PC-9 (cell line): ENCODE results near the gene LIMA1. TPM values are rescaled to one million over a fixed set of nuclear protein-coding genes. Genes with fewer than 3 reads are reported as not detected.

Source experiments
- BruUV-seq: library from RNA; stranded (reverse); fragments of 400-500 nt; replicated peaks from 2 replicates; lab custom pipeline; 2021; lab: Mats Ljungman, UMichigan
- CTCF ChIA-PET: fragments of 300-600 bp; sonication (Branson Sonifier 250); formaldehyde crosslinking; loops from one replicate; lab custom pipeline; 2022; ENCODE audit warnings: antibody characterized with exemption; lab: Charles Lee
- POLR2A ChIA-PET: fragments of 300-600 bp; sonication (Branson Sonifier 250); formaldehyde crosslinking; loops from one replicate; lab custom pipeline; 2022; ENCODE audit warnings: antibody characterized with exemption; ENCODE audit not compliant: unreplicated experiment; lab: Charles Lee
- DNase-seq, 2 experiments: peaks; one replicate each; pipeline versions ENCODE4 v3.0.0 to v3.0.0-alpha.2; 2015 to 2022; ENCODE audit warnings: mixed read lengths in 1 of 2
- H2AFZ ChIP-seq: fragments of 200-600 bp; sonication (generic); 2 replicates; pipeline ENCODE4 v1.8.1; 2017; ENCODE audit warnings: antibody characterized with exemption
- H3F3A ChIP-seq: fragments of 200-600 bp; sonication (generic); 2 replicates; pipeline ENCODE4 v1.8.1; 2017; ENCODE audit warnings: antibody characterized with exemption, mild to moderate bottlenecking, low read depth; ENCODE audit not compliant: insufficient read depth
- H3K27ac ChIP-seq: fragments of 200-600 bp; sonication (generic); 2 replicates; pipeline ENCODE4 v1.6.1; 2016; ENCODE audit warnings: mixed run types
- H3K27me3 ChIP-seq: fragments of 200-600 bp; sonication (generic); 2 replicates; pipeline ENCODE4 v1.6.1; 2016; ENCODE audit warnings: low read depth, mixed run types; ENCODE audit not compliant: insufficient read depth
- H3K36me3 ChIP-seq: fragments of 200-600 bp; sonication (generic); 2 replicates; pipeline ENCODE4 v1.6.1; 2016; ENCODE audit warnings: low read depth, mixed run types
- H3K4me1 ChIP-seq: fragments of 200-600 bp; sonication (generic); replicated peaks from 2 replicates; pipeline ENCODE4 v1.6.1; 2016; ENCODE audit warnings: mixed run types; ENCODE audit not compliant: insufficient read depth
- H3K4me2 ChIP-seq: fragments of 200-600 bp; sonication (generic); 2 replicates; pipeline ENCODE4 v1.6.1; 2017; ENCODE audit warnings: mixed run types
- H3K4me3 ChIP-seq: fragments of 200-600 bp; sonication (generic); 2 replicates; pipeline ENCODE4 v1.6.1; 2016; ENCODE audit warnings: mixed run types
- H3K79me2 ChIP-seq: fragments of 200-600 bp; sonication (generic); 2 replicates; pipeline ENCODE4 v1.6.1; 2017; ENCODE audit warnings: low read depth, mixed run types
- H3K9me2 ChIP-seq: fragments of 200-600 bp; sonication (generic); 2 replicates; pipeline ENCODE4 v1.8.1; 2017; ENCODE audit warnings: mild to moderate bottlenecking; ENCODE audit not compliant: insufficient read depth
- H3K9me3 ChIP-seq: fragments of 200-600 bp; sonication (generic); 2 replicates; pipeline ENCODE4 v1.8.1; 2016; ENCODE audit warnings: low read depth; ENCODE audit not compliant: insufficient read depth
- H4K20me1 ChIP-seq: fragments of 200-600 bp; sonication (generic); 2 replicates; pipeline ENCODE4 v1.8.1; 2017; ENCODE audit not compliant: insufficient read depth
- CTCF ChIP-seq: fragments of 200-600 bp; sonication (generic); conservative IDR thresholded peaks from 2 replicates; pipeline ENCODE4 v1.6.1; 2017; ENCODE audit warnings: mixed run types, antibody characterized with exemption, mild to moderate bottlenecking, moderate library complexity
- EZH2 ChIP-seq: fragments of 200-600 bp; sonication (generic); IDR thresholded peaks from 2 replicates; pipeline ENCODE4 v1.8.0; 2017; ENCODE audit warnings: antibody characterized with exemption, low read depth
- intact Hi-C: fragments of 100-400 bp; cut with micrococcal nuclease; formaldehyde crosslinking; loops from one replicate; pipeline ENCODE4 v1.10.0; 2022; ENCODE audit not compliant: unreplicated experiment
- total RNA-seq: library from RNA; stranded (reverse); gene quantifications from 2 replicates; pipeline ENCODE4 v1.2.3, GENCODE V29; 2021

The LIMA1 gene
- total RNA-seq, 1 experiment from 2014 or later = 98.6 TPM

GRCh38 chr12:50192908-50193307 is 90.4 kb downstream of the LIMA1 start:
- Histone ChIP-seq H3K9me2 (no peaks in the 10 kb centered on the region), H3K4me1 (peaks cover 7% of the 10 kb centered on the region; the same call in 1 of the 2 replicates), H3F3A (peaks cover 26% of the 10 kb centered on the region; the same call in 1 of the 2 replicates), H3K4me2 (no peak overlapping the region), H3K27ac (peak overlapping the region; percentile 6), H2AFZ (no peak overlapping the region), H3K36me3 (peaks cover 13% of the 10 kb centered on the region), H3K27me3 (no peaks in the 10 kb centered on the region), H4K20me1 (no peaks in the 10 kb centered on the region), H3K9me3 (no peaks in the 10 kb centered on the region), H3K4me3 (no peak overlapping the region), H3K79me2 (no peaks in the 10 kb centered on the region)
- no peak for TF ChIP-seq CTCF
- CTCF ChIA-PET = no interaction called here
- DNase-seq = no peak
- intact Hi-C loops = no loop called here
- BruUV-seq = no TSS peak
- POLR2A ChIA-PET = no interaction called here

GRCh38 chr12:50192236-50192635 is 91.1 kb downstream of the LIMA1 start:
- Histone ChIP-seq H3K9me3 (no peaks in the 10 kb centered on the region), H4K20me1 (no peaks in the 10 kb centered on the region), H3F3A (peaks cover 26% of the 10 kb centered on the region; the same call in 1 of the 2 replicates), H3K4me2 (no peak overlapping the region), H3K36me3 (peaks cover 6% of the 10 kb centered on the region), H3K4me1 (0 out of 2 replicates have a peak, but pooled peaks cover 4% of the 10 kb centered on the region), H3K27ac (peak overlapping the region; percentile 6; the same call in 1 of the 2 replicates), H3K79me2 (no peaks in the 10 kb centered on the region), H3K27me3 (no peaks in the 10 kb centered on the region), H3K4me3 (no peak overlapping the region), H3K9me2 (no peaks in the 10 kb centered on the region), H2AFZ (no peak overlapping the region)
- POLR2A ChIA-PET = no interaction called here
- CTCF ChIA-PET = no interaction called here
- no peak for DNase-seq
- intact Hi-C loops = no loop called here
- TF ChIP-seq CTCF = no peak
- no TSS peak for BruUV-seq

GRCh38 chr12:50190859-50191258 is 92.5 kb downstream of the LIMA1 start:
- H3K79me2 ChIP-seq = no peaks in the 10 kb centered on the region
- POLR2A ChIA-PET = interaction anchor here (0.6 to 0.7 kb wide), 2 partner anchors 75 to 295 kb away, joined by 4 to 5 read pairs; no protein-coding TSS in a partner anchor
- H3K36me3 ChIP-seq = peaks cover 5% of the 10 kb centered on the region
- no peak overlapping the region for H3K27ac ChIP-seq
- no TSS peak for BruUV-seq
- H3K9me2 ChIP-seq = no peaks in the 10 kb centered on the region
- no peak for TF ChIP-seq EZH2
- no peak for TF ChIP-seq CTCF
- no peaks in the 10 kb centered on the region for H3K27me3 ChIP-seq
- no peak for DNase-seq
- no peak overlapping the region for H3K4me2 ChIP-seq
- H3F3A ChIP-seq = peaks cover 16% of the 10 kb centered on the region; the same call in 1 of the 2 replicates
- CTCF ChIA-PET = interaction anchor here (0.6 kb wide), 1 partner anchor 1025 kb away, joined by 9 read pairs; no protein-coding TSS in a partner anchor
- intact Hi-C loops = no loop called here
- no peaks in the 10 kb centered on the region for H3K4me1 ChIP-seq
- H3K4me3 ChIP-seq = no peak overlapping the region
- H2AFZ ChIP-seq = no peak overlapping the region
- H4K20me1 ChIP-seq = no peaks in the 10 kb centered on the region
- H3K9me3 ChIP-seq = no peaks in the 10 kb centered on the region
